GM23338 (cell line): ENCODE results near the gene PFN1.

Experiments used
- POLR2AphosphoS5 ChIP-seq: IDR thresholded peaks from 2 replicates; pipeline ENCODE4 v1.6.1; 2016; ENCODE audit warnings: antibody characterized with exemption, low read depth
- TF ChIP-seq, protein P1 (sequence below), 2 experiments: fragments of 200-600 bp in 1 of 2; sonication (generic) in 1 of 2; conservative IDR thresholded peaks; 2 replicates each; pipeline versions ENCODE4 v1.5.1 to v1.6.1; 2016 to 2017; ENCODE audit warnings: antibody characterized with exemption in 2 of 2, low read depth in 2 of 2, mild to moderate bottlenecking in 2 of 2, moderate library complexity in 1 of 2

GRCh38 chr17:4942760-4943508 is 5.4 kb downstream of the PFN1 start:
- TF ChIP-seq, protein P1, sequence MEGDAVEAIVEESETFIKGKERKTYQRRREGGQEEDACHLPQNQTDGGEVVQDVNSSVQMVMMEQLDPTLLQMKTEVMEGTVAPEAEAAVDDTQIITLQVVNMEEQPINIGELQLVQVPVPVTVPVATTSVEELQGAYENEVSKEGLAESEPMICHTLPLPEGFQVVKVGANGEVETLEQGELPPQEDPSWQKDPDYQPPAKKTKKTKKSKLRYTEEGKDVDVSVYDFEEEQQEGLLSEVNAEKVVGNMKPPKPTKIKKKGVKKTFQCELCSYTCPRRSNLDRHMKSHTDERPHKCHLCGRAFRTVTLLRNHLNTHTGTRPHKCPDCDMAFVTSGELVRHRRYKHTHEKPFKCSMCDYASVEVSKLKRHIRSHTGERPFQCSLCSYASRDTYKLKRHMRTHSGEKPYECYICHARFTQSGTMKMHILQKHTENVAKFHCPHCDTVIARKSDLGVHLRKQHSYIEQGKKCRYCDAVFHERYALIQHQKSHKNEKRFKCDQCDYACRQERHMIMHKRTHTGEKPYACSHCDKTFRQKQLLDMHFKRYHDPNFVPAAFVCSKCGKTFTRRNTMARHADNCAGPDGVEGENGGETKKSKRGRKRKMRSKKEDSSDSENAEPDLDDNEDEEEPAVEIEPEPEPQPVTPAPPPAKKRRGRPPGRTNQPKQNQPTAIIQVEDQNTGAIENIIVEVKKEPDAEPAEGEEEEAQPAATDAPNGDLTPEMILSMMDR (conservative IDR thresholded peaks at IDR 0.05; ENCODE audit: low read depth in 2 of 2) = no peak
- TF ChIP-seq POLR2AphosphoS5 = no peak
